ENCODE measurements around the gene SPHK1. TPM values are rescaled to one million over a fixed set of nuclear protein-coding genes. Genes with fewer than 3 reads are reported as not detected.

Gene SPHK1
- total RNA-seq, 2 donors from 2014 or later: 11.6 to 13.9 TPM

DNA sequence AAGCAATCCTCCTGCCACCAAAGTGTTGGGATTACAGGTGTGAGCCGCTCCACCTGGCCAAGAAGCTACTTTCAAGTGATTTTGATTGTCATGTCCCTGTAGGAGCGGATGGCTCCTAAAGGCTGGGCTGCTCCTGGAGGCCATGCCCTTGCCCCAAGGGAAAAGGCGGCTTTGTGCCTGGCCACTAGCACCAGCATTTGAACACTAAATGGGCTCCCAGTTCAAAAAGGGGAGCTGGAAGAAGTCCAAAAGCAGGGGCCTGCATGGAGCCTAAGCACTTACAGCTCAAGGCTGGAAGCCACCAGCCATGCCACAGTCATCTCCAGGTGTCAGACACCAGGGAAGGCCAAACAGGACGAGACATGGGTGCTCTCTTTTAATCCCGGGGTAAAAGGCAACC is 26.8 kb downstream of the SPHK1 start:
- Mint-ChIP-seq H3K27ac (no peak overlapping the region), H3K4me1 (ENCODE audit: low read depth) (peaks cover 19% of the 10 kb centered on the region)
- no peak for DNase-seq

DNA sequence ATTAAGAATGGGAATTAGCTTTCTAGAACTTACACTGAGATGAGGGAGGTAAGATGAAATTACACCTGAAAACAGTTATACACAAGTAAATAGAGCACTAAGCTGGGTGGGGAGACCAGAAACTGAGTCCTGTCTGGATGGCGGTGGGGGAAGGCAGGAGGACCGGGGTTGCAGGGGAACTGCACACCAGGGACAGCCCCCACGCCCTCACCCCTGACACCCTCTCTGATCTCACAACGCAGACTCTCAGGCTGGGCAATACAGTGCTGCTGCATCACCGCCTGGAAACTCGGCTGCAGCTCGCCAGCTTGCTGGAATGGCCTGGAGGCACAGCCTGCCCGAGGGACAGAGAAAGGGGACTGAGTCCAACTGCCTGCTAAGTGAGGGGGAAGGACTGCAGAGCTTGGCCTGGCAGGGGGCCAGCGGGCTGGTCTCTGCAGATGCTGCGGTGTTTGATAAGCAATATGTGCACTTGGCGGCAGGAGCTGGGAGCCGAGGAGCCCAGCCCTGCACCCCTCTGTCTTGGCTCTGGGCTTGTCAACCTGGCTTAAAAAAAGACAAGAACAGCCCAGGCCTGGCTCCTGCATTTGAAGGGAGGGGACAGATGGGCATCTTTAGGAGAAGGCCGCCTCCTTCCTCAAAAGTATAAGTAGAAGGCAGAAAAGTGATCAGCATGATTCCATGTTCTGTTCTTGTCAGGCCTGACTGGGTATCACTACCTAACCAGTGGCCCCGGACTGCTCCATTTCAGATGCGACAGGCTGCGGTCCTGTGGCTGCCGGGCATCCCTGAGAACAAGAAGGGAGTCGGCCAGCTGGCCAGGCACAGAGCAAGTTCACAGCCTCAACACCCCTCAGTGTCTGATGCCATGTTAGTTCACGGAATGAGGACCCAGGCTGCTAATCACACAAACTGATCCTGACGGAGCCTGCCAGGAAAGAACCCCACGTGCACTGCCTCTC is 30.2 kb downstream of the SPHK1 start:
- no peak overlapping the region for H3K4me3 Mint-ChIP-seq
- H3K27ac Mint-ChIP-seq: no peak overlapping the region
- DNase-seq (no peak), ATAC-seq (replicated peaks in 1 of 2) (no peak)
- H3K4me1 Mint-ChIP-seq (ENCODE audit: low read depth): peaks cover 14% of the 10 kb centered on the region
- no peaks in the 10 kb centered on the region for H3K9me3 Mint-ChIP-seq
- H3K36me3 Mint-ChIP-seq (ENCODE audit: insufficient read depth in 2 of 2): no peaks in the 10 kb centered on the region
- no peaks in the 10 kb centered on the region for H3K27me3 Mint-ChIP-seq (ENCODE audit: low read depth)

More for the DNA sequence above, 26.8 kb downstream of the SPHK1 start:
- Mint-ChIP-seq H3K36me3 (ENCODE audit: insufficient read depth in 2 of 2) (no peaks in the 10 kb centered on the region), H3K4me3 (no peak overlapping the region), H3K27me3 (ENCODE audit: low read depth) (no peaks in the 10 kb centered on the region), H3K9me3 (no peaks in the 10 kb centered on the region)
- no peak for ATAC-seq (replicated peaks in 1 of 2)

- DNase-seq (no peak), ATAC-seq (replicated peaks in 1 of 2) (no peak)
- Mint-ChIP-seq H3K36me3 (ENCODE audit: insufficient read depth in 2 of 2) (no peaks in the 10 kb centered on the region), H3K4me1 (ENCODE audit: low read depth) (peaks cover 21% of the 10 kb centered on the region), H3K4me3 (no peak overlapping the region), H3K27me3 (ENCODE audit: low read depth) (no peaks in the 10 kb centered on the region), H3K9me3 (no peaks in the 10 kb centered on the region), H3K27ac (no peak overlapping the region)
Measured at GRCh38 chr17:76415786-76416185, 31.4 kb downstream of the SPHK1 start.

GRCh38 chr17:76416457-76416856 is 32.0 kb downstream of the SPHK1 start:
- ATAC-seq (replicated peaks in 1 of 2): no peak
- Mint-ChIP-seq H3K27ac (no peak overlapping the region), H3K9me3 (no peaks in the 10 kb centered on the region)

GRCh38 chr17:76416899-76417298 is 32.5 kb downstream of the SPHK1 start:
- Mint-ChIP-seq H3K36me3 (ENCODE audit: insufficient read depth in 2 of 2) (no peaks in the 10 kb centered on the region), H3K4me1 (ENCODE audit: low read depth) (peaks cover 22% of the 10 kb centered on the region), H3K9me3 (no peaks in the 10 kb centered on the region), H3K27ac (no peak overlapping the region), H3K4me3 (no peak overlapping the region), H3K27me3 (ENCODE audit: low read depth) (no peaks in the 10 kb centered on the region)
- DNase-seq (no peak), ATAC-seq (replicated peaks in 1 of 2) (no peak)

More at GRCh38 chr17:76416457-76416856, 32.0 kb downstream of the SPHK1 start:
- H3K36me3 Mint-ChIP-seq (ENCODE audit: insufficient read depth in 2 of 2): no peaks in the 10 kb centered on the region
- no peak for DNase-seq
- peaks cover 22% of the 10 kb centered on the region for H3K4me1 Mint-ChIP-seq (ENCODE audit: low read depth)
- no peaks in the 10 kb centered on the region for H3K27me3 Mint-ChIP-seq (ENCODE audit: low read depth)
- no peak overlapping the region for H3K4me3 Mint-ChIP-seq

DNA sequence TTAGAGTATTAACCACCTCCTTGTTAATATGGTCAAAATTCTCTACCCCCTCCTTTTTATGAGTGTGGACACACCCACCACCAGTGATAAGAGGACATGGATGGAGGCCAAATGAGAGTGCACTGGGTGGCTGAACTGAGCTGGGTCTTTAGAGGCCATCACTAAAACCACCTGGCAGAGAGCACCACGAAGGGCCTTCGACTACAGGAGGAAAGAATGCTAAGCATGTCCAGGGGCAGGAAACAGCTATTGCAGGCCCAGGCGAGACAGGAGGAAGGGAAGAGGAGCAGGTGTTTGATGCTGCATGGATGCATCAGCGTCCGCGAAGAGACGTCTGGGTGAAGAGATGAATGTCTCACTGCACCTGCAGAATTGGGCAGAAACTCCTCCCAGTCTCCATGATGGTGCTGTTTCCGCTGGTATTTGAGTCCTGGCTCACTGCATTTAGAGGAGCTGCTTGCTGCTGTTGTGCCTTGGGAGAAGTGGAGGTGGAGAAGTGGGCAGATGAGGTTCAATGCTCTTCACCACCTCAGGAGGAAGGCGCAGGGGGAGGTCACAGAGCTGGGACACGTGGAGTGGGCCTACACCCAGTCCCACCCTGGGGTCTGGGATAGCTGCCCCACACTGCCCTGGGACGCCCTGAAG is 33.2 kb downstream of the SPHK1 start:
- Mint-ChIP-seq H3K4me1 (ENCODE audit: low read depth) (peaks cover 22% of the 10 kb centered on the region), H3K27ac (no peak overlapping the region)
- no peak for ATAC-seq (replicated peaks in 1 of 2)

DNA sequence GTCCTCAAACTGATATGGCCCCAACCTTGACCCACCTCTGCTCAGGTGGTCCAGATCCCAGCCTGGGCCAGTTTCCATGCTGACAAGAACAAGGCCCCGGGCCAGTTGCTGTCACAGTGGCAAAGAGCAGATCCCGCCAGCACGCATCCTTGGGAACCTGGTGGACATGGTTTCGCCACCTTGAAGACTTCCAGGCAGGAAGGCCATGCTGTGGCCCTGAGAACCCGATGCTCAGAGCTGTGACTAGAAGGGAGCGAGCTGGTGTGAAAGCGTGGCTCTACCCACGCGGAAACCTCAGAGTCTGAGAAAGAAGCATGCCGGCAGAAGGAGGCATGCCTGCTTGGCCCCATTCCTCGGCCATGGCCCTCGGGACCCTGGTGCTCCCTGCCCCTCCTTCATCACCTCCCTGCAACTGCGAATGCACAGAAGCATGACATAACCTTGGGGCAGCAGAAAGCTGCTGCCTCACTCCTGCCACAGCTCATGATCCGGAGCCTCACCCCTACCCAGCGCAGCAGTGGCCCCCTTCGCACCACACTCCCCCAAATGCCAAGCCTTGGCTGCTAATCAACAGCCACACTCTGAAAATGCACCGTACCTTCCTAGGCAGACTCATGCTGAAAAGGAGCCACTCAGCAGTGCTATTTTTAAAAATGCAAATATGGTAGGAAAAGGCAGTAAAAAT is 35.3 kb downstream of the SPHK1 start:
- H3K36me3 Mint-ChIP-seq (ENCODE audit: insufficient read depth in 2 of 2): peaks cover 0 to 3% of the 10 kb centered on the region in 2 donors
- H3K4me1 Mint-ChIP-seq (ENCODE audit: low read depth): peaks cover 17% of the 10 kb centered on the region
- DNase-seq (no peak), ATAC-seq (replicated peaks in 1 of 2) (no peak)
- no peak overlapping the region for H3K27ac Mint-ChIP-seq
- H3K4me3 Mint-ChIP-seq: no peak overlapping the region
- H3K27me3 Mint-ChIP-seq (ENCODE audit: low read depth): no peaks in the 10 kb centered on the region
- no peaks in the 10 kb centered on the region for H3K9me3 Mint-ChIP-seq

More for the DNA sequence above, 33.2 kb downstream of the SPHK1 start:
- H3K36me3 Mint-ChIP-seq (ENCODE audit: insufficient read depth in 2 of 2): no peaks in the 10 kb centered on the region
- H3K27me3 Mint-ChIP-seq (ENCODE audit: low read depth): no peaks in the 10 kb centered on the region
- H3K9me3 Mint-ChIP-seq: no peaks in the 10 kb centered on the region
- no peak overlapping the region for H3K4me3 Mint-ChIP-seq
- no peak for DNase-seq

- Mint-ChIP-seq H3K9me3 (no peaks in the 10 kb centered on the region), H3K36me3 (ENCODE audit: insufficient read depth in 2 of 2) (peaks cover 0 to 3% of the 10 kb centered on the region in 2 donors), H3K27ac (no peak overlapping the region), H3K4me1 (ENCODE audit: low read depth) (peaks cover 17% of the 10 kb centered on the region), H3K4me3 (no peak overlapping the region), H3K27me3 (ENCODE audit: low read depth) (no peaks in the 10 kb centered on the region)
- ATAC-seq (replicated peaks in 1 of 2) (no peak), DNase-seq (no peak)
Measured at GRCh38 chr17:76420356-76421043, 36.1 kb downstream of the SPHK1 start.

- H3K27me3 Mint-ChIP-seq (ENCODE audit: low read depth): no peaks in the 10 kb centered on the region
- no peaks in the 10 kb centered on the region for H3K9me3 Mint-ChIP-seq
- DNase-seq (no peak), ATAC-seq (replicated peaks in 1 of 2) (no peak)
- H3K36me3 Mint-ChIP-seq (ENCODE audit: insufficient read depth in 2 of 2): peaks cover 0 to 3% of the 10 kb centered on the region in 2 donors
- no peak overlapping the region for H3K27ac Mint-ChIP-seq
- H3K4me3 Mint-ChIP-seq: no peak overlapping the region
- peaks cover 17% of the 10 kb centered on the region for H3K4me1 Mint-ChIP-seq (ENCODE audit: low read depth)
Measured at GRCh38 chr17:76421044-76421407, 36.6 kb downstream of the SPHK1 start.

GRCh38 chr17:76422406-76422805 is 38.0 kb downstream of the SPHK1 start:
- Mint-ChIP-seq H3K4me3 (no peak overlapping the region), H3K9me3 (no peaks in the 10 kb centered on the region), H3K27ac (no peak overlapping the region), H3K27me3 (ENCODE audit: low read depth) (no peaks in the 10 kb centered on the region), H3K36me3 (ENCODE audit: insufficient read depth in 2 of 2) (peaks cover 0 to 3% of the 10 kb centered on the region in 2 donors), H3K4me1 (ENCODE audit: low read depth) (peaks cover 17% of the 10 kb centered on the region)
- ATAC-seq (replicated peaks in 1 of 2) (no peak), DNase-seq (no peak)

- H3K36me3 Mint-ChIP-seq (ENCODE audit: insufficient read depth in 2 of 2): peaks cover 0 to 3% of the 10 kb centered on the region in 2 donors
- H3K4me3 Mint-ChIP-seq: no peak overlapping the region
- no peaks in the 10 kb centered on the region for H3K9me3 Mint-ChIP-seq
- DNase-seq (no peak), ATAC-seq (replicated peaks in 1 of 2) (no peak)
- H3K27me3 Mint-ChIP-seq (ENCODE audit: low read depth): no peaks in the 10 kb centered on the region
- H3K4me1 Mint-ChIP-seq (ENCODE audit: low read depth): peaks cover 13% of the 10 kb centered on the region
- H3K27ac Mint-ChIP-seq: no peak overlapping the region
Measured at GRCh38 chr17:76422860-76423259, 38.5 kb downstream of the SPHK1 start.

DNA sequence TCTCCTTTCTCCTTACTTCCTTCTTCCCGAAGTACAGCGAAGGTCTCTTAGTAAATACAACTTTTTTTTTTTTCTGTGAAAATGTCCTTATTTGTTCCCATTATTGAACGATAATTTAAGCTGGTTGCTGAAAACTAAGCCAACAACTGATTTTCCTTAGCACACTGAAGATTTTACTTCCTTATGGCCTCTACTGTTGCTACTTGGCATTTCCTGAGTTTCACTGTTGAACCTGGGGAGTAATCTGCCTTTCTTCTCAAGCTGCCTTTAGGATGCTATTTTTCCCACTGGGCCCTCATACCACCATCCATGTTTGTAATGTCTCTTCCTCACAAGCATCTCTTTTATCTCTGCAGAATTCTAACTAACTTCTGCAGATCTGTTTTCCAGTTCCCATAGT is 42.4 kb downstream of the SPHK1 start:
- H3K27ac Mint-ChIP-seq: no peak overlapping the region
- H3K4me1 Mint-ChIP-seq (ENCODE audit: low read depth): no peaks in the 10 kb centered on the region
- no peaks in the 10 kb centered on the region for H3K9me3 Mint-ChIP-seq
- ATAC-seq (replicated peaks in 1 of 2) (no peak), DNase-seq (no peak)
- no peaks in the 10 kb centered on the region for H3K27me3 Mint-ChIP-seq (ENCODE audit: low read depth)
- H3K4me3 Mint-ChIP-seq: no peak overlapping the region
- H3K36me3 Mint-ChIP-seq (ENCODE audit: insufficient read depth in 2 of 2): peaks cover 0 to 3% of the 10 kb centered on the region in 2 donors

Measured in activated T-cell treated with anti-CD3 and anti-CD28 coated beads, Interleukin-2, amount 50 U/mL, for 72 hours (primary cell).